GM12878 (cell line): ENCODE results near the gene PEX6. TPM values are rescaled to one million over a fixed set of nuclear protein-coding genes. Genes with fewer than 3 reads are reported as not detected.

Source experiments
- ATF7 ChIP-seq: fragments of 450-650 bp; IDR thresholded peaks from 2 replicates; pipeline ENCODE4 v1.6.1; 2016; ENCODE audit warnings: low read depth, mild to moderate bottlenecking
- BRCA1 ChIP-seq: IDR thresholded peaks from 2 replicates; pipeline ENCODE4 v1.6.1; 2011; ENCODE audit warnings: low read depth, low read length, improper control_type of control experiment
- DPF2 ChIP-seq: fragments of 450-650 bp; IDR thresholded peaks from 2 replicates; pipeline ENCODE4 v1.6.1; 2017; ENCODE audit warnings: mild to moderate bottlenecking
- HDAC6 ChIP-seq: fragments of 200-600 bp; sonication (generic); IDR thresholded peaks from one replicate; pipeline ENCODE4 v1.8.0; 2017; ENCODE audit warnings: antibody characterized with exemption; ENCODE audit not compliant: unreplicated experiment
- KAT2A ChIP-seq: conservative IDR thresholded peaks from 2 replicates; pipeline ENCODE4 v1.6.1; 2011; ENCODE audit warnings: low read depth, low read length; ENCODE audit not compliant: control insufficient read depth
- MYB ChIP-seq: fragments of 150-350 bp; IDR thresholded peaks from 2 replicates; pipeline ENCODE4 v1.6.1; 2014; ENCODE audit warnings: mild to moderate bottlenecking, low read depth, low read length, borderline replicate concordance
- NFIC ChIP-seq: IDR thresholded peaks from 2 replicates; pipeline ENCODE4 v1.6.1; 2012; ENCODE audit warnings: low read depth, mild to moderate bottlenecking, inconsistent platforms, low read length, moderate library complexity
- PAX5 ChIP-seq: IDR thresholded peaks from 2 replicates; pipeline ENCODE4 v1.6.1; 2011; ENCODE audit warnings: low read depth, low read length, borderline replicate concordance
- PML ChIP-seq: IDR thresholded peaks from 2 replicates; pipeline ENCODE4 v1.6.1; 2012; ENCODE audit warnings: low read length, inconsistent platforms
- POU2F2 ChIP-seq: IDR thresholded peaks from 3 replicates; pipeline ENCODE4 v1.6.1; 2011; ENCODE audit warnings: low read depth, mild to moderate bottlenecking, low read length, borderline replicate concordance
- SIN3A ChIP-seq: IDR thresholded peaks from 2 replicates; pipeline ENCODE4 v1.6.1; 2012; ENCODE audit warnings: low read depth, low read length, improper control_type of control experiment
- SPI1 ChIP-seq: IDR thresholded peaks from 2 replicates; pipeline ENCODE4 v1.6.1; 2011; ENCODE audit warnings: low read depth, mild to moderate bottlenecking, low read length, moderate library complexity, borderline replicate concordance; ENCODE audit not compliant: insufficient read depth
- TCF12 ChIP-seq: IDR thresholded peaks from 2 replicates; pipeline ENCODE4 v1.6.1; 2011; ENCODE audit warnings: low read depth, mild to moderate bottlenecking, low read length
- polyA plus RNA-seq, 11 experiments: library from polyadenylated mRNA; depleted of rRNA in 4 of 11; unstranded in 6 of 11; stranded (reverse) in 5 of 11; fragments of >200 nt; fragmentation: Nextera tagmentation in 4 of 11; fragmentation: Illumina TruSeq in 1 of 11; extraction: Ambion mirVana in 4 of 11; extraction: Trizol in 1 of 11; gene quantifications; 1 replicate in 1 of 11; 2 replicates in 10 of 11; pipeline versions ENCODE4 v1.2.1 to v1.2.3, GENCODE V29; 2011 to 2016; ENCODE audit warnings: inconsistent platforms in 2 of 11, missing spikeins in 2 of 11, low read depth in 1 of 11
- total RNA-seq, 4 experiments: library from RNA; depleted of rRNA in 3 of 4; stranded (reverse); fragments of >200 nt in 3 of 4; fragmentation: Illumina TruSeq in 1 of 4; extraction: Trizol in 1 of 4; gene quantifications; 2 replicates each; pipeline versions ENCODE4 v1.2.1 to v1.2.3, GENCODE V29; 2013 to 2021
- TF ChIP-seq, protein P1 (sequence below): fragments of 150-350 bp; IDR thresholded peaks from 2 replicates; pipeline ENCODE4 v1.6.1; 2014; ENCODE audit warnings: mild to moderate bottlenecking, low read depth, low read length
- TF ChIP-seq, protein P2 (sequence below): IDR thresholded peaks from 2 replicates; pipeline ENCODE4 v1.6.1; 2011; ENCODE audit warnings: low read depth, mild to moderate bottlenecking, low read length, moderate library complexity, borderline replicate concordance; ENCODE audit errors: extremely low read depth
- TF ChIP-seq, protein P3 (sequence below): fragments of 450-650 bp; conservative IDR thresholded peaks from 2 replicates; pipeline ENCODE4 v1.6.1; 2017; ENCODE audit warnings: mild to moderate bottlenecking, moderate library complexity
- TF ChIP-seq, protein P4 (sequence below): fragments of 450-650 bp; IDR thresholded peaks from 2 replicates; pipeline ENCODE4 v1.6.1; 2017; ENCODE audit warnings: mild to moderate bottlenecking, moderate library complexity
- TF ChIP-seq, protein P5 (sequence below): IDR thresholded peaks from 2 replicates; pipeline ENCODE4 v1.6.1; 2012; ENCODE audit warnings: low read depth, low read length, improper control_type of control experiment

PEX6 gene
- total and polyA plus RNA-seq, 10 of the 15 experiments (the other 5 are each of a cell fraction or from before 2014, with no cell fraction given) = 0.39 to 21.1 (median 7.8) TPM

DNA sequence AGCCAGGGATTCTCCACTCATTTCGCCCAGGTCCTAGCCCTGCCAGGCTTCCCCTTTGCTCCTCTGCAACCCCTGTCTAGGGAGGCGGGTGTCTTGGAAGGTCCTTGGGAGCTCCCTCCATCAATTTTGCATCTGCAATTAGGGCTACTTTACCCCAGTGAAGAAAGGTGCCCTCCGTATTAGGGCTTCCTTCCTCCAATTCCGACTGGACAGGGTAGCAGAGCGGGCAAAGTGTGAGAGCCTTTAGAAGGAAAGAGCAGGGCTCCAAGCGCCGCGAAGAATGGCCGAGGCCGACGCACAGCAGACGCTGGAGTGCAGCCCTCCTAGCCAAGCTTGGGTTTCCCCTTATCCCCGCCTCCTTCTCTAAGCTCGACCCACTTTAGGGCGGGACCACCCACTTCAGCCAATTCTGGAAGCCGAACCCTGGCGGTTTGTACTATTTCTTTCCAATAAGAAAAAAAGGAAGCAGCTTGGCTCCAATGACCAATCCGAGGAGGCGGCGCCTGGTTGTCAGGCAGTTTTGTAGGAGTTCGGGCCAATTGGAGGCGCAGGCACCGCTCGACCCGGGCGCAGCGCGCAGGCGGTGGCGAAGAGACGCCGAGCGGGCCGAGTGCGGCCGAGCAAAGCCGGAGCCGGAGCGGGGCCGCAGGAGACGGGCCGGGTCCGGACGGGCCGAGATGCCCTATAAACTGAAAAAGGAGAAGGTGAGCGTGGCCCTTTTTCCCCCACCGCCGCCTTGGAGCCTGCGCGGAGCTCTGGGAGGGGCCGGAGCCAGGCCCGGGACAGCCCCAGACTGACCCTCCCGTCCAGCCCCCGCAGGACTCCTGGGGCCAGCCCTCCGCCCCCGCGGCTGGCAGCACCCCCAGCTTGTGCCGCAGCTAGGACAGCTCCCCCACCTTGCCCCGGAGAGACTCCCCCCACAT is 5.3 kb upstream of the PEX6 start, which contains the start of gene PPP2R5D (continued):
- TF ChIP-seq, protein P1, sequence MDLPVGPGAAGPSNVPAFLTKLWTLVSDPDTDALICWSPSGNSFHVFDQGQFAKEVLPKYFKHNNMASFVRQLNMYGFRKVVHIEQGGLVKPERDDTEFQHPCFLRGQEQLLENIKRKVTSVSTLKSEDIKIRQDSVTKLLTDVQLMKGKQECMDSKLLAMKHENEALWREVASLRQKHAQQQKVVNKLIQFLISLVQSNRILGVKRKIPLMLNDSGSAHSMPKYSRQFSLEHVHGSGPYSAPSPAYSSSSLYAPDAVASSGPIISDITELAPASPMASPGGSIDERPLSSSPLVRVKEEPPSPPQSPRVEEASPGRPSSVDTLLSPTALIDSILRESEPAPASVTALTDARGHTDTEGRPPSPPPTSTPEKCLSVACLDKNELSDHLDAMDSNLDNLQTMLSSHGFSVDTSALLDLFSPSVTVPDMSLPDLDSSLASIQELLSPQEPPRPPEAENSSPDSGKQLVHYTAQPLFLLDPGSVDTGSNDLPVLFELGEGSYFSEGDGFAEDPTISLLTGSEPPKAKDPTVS = no peak
- TF ChIP-seq PML (peak; percentile 83), ATF7 (no peak), PAX5 (no peak), SPI1 (0 out of 2 replicates have a peak, but pooled peaks have one; percentile 26), KAT2A (no peak), TCF12 (peak; percentile 32; the same call in 1 of the 2 replicates), POU2F2 (peak; percentile 77; the same call in 2 of the 3 replicates), DPF2 (peak; percentile 30; the same call in 1 of the 2 replicates), SIN3A (no peak), BRCA1 (no peak), NFIC (no peak), MYB (no peak), HDAC6 (no peak)
- TF ChIP-seq, protein P2, sequence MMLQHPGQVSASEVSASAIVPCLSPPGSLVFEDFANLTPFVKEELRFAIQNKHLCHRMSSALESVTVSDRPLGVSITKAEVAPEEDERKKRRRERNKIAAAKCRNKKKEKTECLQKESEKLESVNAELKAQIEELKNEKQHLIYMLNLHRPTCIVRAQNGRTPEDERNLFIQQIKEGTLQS = no peak
- TF ChIP-seq, protein P3, sequence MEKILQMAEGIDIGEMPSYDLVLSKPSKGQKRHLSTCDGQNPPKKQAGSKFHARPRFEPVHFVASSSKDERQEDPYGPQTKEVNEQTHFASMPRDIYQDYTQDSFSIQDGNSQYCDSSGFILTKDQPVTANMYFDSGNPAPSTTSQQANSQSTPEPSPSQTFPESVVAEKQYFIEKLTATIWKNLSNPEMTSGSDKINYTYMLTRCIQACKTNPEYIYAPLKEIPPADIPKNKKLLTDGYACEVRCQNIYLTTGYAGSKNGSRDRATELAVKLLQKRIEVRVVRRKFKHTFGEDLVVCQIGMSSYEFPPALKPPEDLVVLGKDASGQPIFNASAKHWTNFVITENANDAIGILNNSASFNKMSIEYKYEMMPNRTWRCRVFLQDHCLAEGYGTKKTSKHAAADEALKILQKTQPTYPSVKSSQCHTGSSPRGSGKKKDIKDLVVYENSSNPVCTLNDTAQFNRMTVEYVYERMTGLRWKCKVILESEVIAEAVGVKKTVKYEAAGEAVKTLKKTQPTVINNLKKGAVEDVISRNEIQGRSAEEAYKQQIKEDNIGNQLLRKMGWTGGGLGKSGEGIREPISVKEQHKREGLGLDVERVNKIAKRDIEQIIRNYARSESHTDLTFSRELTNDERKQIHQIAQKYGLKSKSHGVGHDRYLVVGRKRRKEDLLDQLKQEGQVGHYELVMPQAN = no peak; the same call in 1 of the 2 replicates
- TF ChIP-seq, protein P4, sequence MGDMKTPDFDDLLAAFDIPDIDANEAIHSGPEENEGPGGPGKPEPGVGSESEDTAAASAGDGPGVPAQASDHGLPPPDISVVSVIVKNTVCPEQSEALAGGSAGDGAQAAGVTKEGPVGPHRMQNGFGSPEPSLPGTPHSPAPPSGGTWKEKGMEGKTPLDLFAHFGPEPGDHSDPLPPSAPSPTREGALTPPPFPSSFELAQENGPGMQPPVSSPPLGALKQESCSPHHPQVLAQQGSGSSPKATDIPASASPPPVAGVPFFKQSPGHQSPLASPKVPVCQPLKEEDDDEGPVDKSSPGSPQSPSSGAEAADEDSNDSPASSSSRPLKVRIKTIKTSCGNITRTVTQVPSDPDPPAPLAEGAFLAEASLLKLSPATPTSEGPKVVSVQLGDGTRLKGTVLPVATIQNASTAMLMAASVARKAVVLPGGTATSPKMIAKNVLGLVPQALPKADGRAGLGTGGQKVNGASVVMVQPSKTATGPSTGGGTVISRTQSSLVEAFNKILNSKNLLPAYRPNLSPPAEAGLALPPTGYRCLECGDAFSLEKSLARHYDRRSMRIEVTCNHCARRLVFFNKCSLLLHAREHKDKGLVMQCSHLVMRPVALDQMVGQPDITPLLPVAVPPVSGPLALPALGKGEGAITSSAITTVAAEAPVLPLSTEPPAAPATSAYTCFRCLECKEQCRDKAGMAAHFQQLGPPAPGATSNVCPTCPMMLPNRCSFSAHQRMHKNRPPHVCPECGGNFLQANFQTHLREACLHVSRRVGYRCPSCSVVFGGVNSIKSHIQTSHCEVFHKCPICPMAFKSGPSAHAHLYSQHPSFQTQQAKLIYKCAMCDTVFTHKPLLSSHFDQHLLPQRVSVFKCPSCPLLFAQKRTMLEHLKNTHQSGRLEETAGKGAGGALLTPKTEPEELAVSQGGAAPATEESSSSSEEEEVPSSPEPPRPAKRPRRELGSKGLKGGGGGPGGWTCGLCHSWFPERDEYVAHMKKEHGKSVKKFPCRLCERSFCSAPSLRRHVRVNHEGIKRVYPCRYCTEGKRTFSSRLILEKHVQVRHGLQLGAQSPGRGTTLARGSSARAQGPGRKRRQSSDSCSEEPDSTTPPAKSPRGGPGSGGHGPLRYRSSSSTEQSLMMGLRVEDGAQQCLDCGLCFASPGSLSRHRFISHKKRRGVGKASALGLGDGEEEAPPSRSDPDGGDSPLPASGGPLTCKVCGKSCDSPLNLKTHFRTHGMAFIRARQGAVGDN = peak; percentile 23; the same call in 1 of the 2 replicates
- TF ChIP-seq, protein P5, sequence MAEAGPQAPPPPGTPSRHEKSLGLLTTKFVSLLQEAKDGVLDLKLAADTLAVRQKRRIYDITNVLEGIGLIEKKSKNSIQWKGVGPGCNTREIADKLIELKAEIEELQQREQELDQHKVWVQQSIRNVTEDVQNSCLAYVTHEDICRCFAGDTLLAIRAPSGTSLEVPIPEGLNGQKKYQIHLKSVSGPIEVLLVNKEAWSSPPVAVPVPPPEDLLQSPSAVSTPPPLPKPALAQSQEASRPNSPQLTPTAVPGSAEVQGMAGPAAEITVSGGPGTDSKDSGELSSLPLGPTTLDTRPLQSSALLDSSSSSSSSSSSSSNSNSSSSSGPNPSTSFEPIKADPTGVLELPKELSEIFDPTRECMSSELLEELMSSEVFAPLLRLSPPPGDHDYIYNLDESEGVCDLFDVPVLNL = no peak
